Ovary (tissue), 9 donors: ENCODE results near the gene RPS6KB1. TPM values are rescaled to one million over a fixed set of nuclear protein-coding genes. Genes with fewer than 3 reads are reported as not detected.
"Not testable (repeated sequence)": the region's sequence is repeated elsewhere in the genome, so short reads cannot be mapped to it uniquely, and the experiment has no call there.

Experiments
- DNase-seq, 5 donors: peaks; one replicate each; pipeline ENCODE4 v3.0.0-alpha.2; 2019 to 2020
- H3K27ac ChIP-seq, 2 donors: fragments of 200-600 bp; one replicate each; pipeline versions ENCODE4 v1.5.1 to v1.8.0; 2019 to 2022
- H3K27me3 ChIP-seq: fragments of 200-600 bp; one replicate; pipeline ENCODE4 v1.8.0; 2022
- H3K36me3 ChIP-seq: fragments of 200-600 bp; sonication (generic); one replicate; pipeline ENCODE4 v1.5.1; 2019
- H3K4me1 ChIP-seq: one replicate; pipeline ENCODE4 v1.8.1; 2013; ENCODE audit warnings: mild to moderate bottlenecking, moderate library complexity; ENCODE audit not compliant: insufficient read depth
- H3K4me3 ChIP-seq: fragments of 200-600 bp; sonication (generic); one replicate; pipeline ENCODE4 v1.5.1; 2017
- H3K9me3 ChIP-seq, 2 donors: fragments of 200-600 bp in 1 of 2; sonication (generic) in 1 of 2; one replicate each; pipeline versions ENCODE4 v1.5.1 to v1.8.1; 2013 to 2019; ENCODE audit warnings: mild to moderate bottlenecking in 1 of 2, moderate library complexity in 1 of 2
- CTCF ChIP-seq, 3 donors: fragments of 450-650 bp in 2 of 3; fragments of 200-600 bp in 1 of 3; IDR thresholded peaks; one replicate each; pipeline versions ENCODE4 v1.5.1 to v1.8.0; 2016 to 2022; ENCODE audit warnings: antibody characterized with exemption in 3 of 3, mild to moderate bottlenecking in 1 of 3
- EP300 ChIP-seq: sonication (generic); formaldehyde crosslinking; IDR thresholded peaks from one replicate; pipeline ENCODE4 v1.6.1; 2017; ENCODE audit warnings: antibody characterized with exemption
- POLR2A ChIP-seq: fragments of 450-650 bp; IDR thresholded peaks from one replicate; pipeline ENCODE4 v1.6.1; 2017; ENCODE audit warnings: antibody characterized with exemption, mild to moderate bottlenecking, moderate library complexity
- WGBS, 3 donors: extraction: QIAGEN DNeasy Blood & Tissue Kit in 1 of 3; methylation state at CpG; one replicate each; pipeline versions ENCODE4 v1.1.5 to v1.1.7; 2013 to 2017; 5-methylcytosine and 5-hydroxymethylcytosine counted together
- intact Hi-C, 4 donors: fragments of 100-400 bp; cut with DNase I; formaldehyde crosslinking; loops; one replicate each; pipeline versions ENCODE4 v1.11.0 to v1.15.1; 2022 to 2023
- polyA plus RNA-seq, 2 donors: library from polyadenylated mRNA; stranded (reverse); fragments of 200-250 nt in 1 of 2; fragments of 350-450 nt in 1 of 2; fragmentation: Illumina TruSeq in 1 of 2; extraction: RNeasy Lipid Tissue Mini Kit (QIAGEN cat#74804) in 1 of 2; gene quantifications; one replicate each; pipeline ENCODE4 v1.2.3, GENCODE V29; 2013 to 2014
- total RNA-seq, 7 donors: library from RNA; depleted of rRNA in 2 of 7; stranded (reverse); fragments of >200 nt in 2 of 7; fragmentation: NEBNext Ultra II Directional in 3 of 7; extraction: Animal tissue kit (Norgen Biotek cat#: 25700) in 3 of 7; gene quantifications; one replicate each; pipeline versions ENCODE4 v1.1.0 to v1.2.4, GENCODE V29; 2016 to 2023
- donor health status: DM: no; HTN: no; CAD: no; lungs with moderate emphysema.
- donor health status: DM: no; HTN: no; CAD: no.
- donor health status: Bipolar disorder and iron deficiency.
- donor health status: DM: yes; HTN: yes; CAD: no.
- donor health status: DM: no; HTN: no; CAD: no.
- donor health status: DM: yes; HTN: yes; CAD: no.

Gene RPS6KB1
- total and polyA plus RNA-seq, 9 donors, result 14.8 to 46.2 (median 40.7) TPM

GRCh38 chr17:59950049-59950448 is 57.1 kb downstream of the RPS6KB1 start:
- H3K27me3 ChIP-seq, result no peaks in the 10 kb centered on the region
- H3K4me3 ChIP-seq, result no peak overlapping the region
- no peaks in the 10 kb centered on the region for H3K4me1 ChIP-seq
- intact Hi-C loops, result no loop called here
- H3K9me3 ChIP-seq, result no peaks in the 10 kb centered on the region
- no peak overlapping the region for H3K27ac ChIP-seq
- no peak for DNase-seq
- no peaks in the 10 kb centered on the region for H3K36me3 ChIP-seq
- TF ChIP-seq EP300 (no peak), CTCF (IDR thresholded peaks at IDR 0.05) (no peak), POLR2A (no peak)
- WGBS, 3 donors, result 66 to 83% (median 70%) methylated on average over 3 of the region's 3 CpGs

- Histone ChIP-seq H3K27me3 (no peaks in the 10 kb centered on the region), H3K36me3 (no peaks in the 10 kb centered on the region), H3K27ac (no peak overlapping the region), H3K4me1 (no peaks in the 10 kb centered on the region), H3K9me3 (no peaks in the 10 kb centered on the region), H3K4me3 (no peak overlapping the region)
- intact Hi-C loops, result no loop called here
- 85 to 86% (median 86%) methylated on average over 3 of the region's 3 CpGs for WGBS, 3 donors
- TF ChIP-seq CTCF (IDR thresholded peaks at IDR 0.05), result no peak
- no peak for TF ChIP-seq EP300
- TF ChIP-seq POLR2A, result no peak
- DNase-seq, result no peak
These were observed 61.9 kb downstream of the RPS6KB1 start for GRCh38 chr17:59954856-59955255.

- H3K27me3 ChIP-seq, H3K9me3 ChIP-seq, H3K27ac ChIP-seq, DNase-seq, intact Hi-C loops, H3K36me3 ChIP-seq, H3K4me3 ChIP-seq, H3K4me1 ChIP-seq: not testable (repeated sequence)
- WGBS, 3 donors, result 95 to 97% (median 96%) methylated on average over 8 of the region's 8 CpGs
These were observed 66.7 kb downstream of the RPS6KB1 start for GRCh38 chr17:59959574-59959973.

- Histone ChIP-seq H3K36me3 (no peaks in the 10 kb centered on the region), H3K27ac (no peak overlapping the region), H3K9me3 (no peaks in the 10 kb centered on the region), H3K4me1 (peaks cover 5% of the 10 kb centered on the region), H3K27me3 (no peaks in the 10 kb centered on the region), H3K4me3 (no peak overlapping the region)
- no peak for DNase-seq
- WGBS, 3 donors, result 86 to 91% (median 87%) methylated on average over 6 of the region's 6 CpGs
- TF ChIP-seq CTCF (IDR thresholded peaks at IDR 0.05) (no peak), POLR2A (no peak), EP300 (no peak)
- intact Hi-C loops, result no loop called here
These were observed 69.9 kb downstream of the RPS6KB1 start for GRCh38 chr17:59962739-59963318.

- peak overlapping the region; percentile 79 for H3K4me3 ChIP-seq
- peak in 3 of 5 donors; percentile 32 to 52 (median 34) for DNase-seq
- no peaks in the 10 kb centered on the region for H3K9me3 ChIP-seq
- H3K27ac ChIP-seq, result peak overlapping the region; percentile 89 to 91
- TF ChIP-seq CTCF (IDR thresholded peaks at IDR 0.05) (no peak), EP300 (no peak), POLR2A (no peak)
- 2 to 3% (median 3%) methylated on average over 21 of the region's 21 CpGs for WGBS, 3 donors
- intact Hi-C loops, result no loop called here
- peaks cover 5% of the 10 kb centered on the region for H3K4me1 ChIP-seq
- H3K27me3 ChIP-seq, result no peaks in the 10 kb centered on the region
- no peaks in the 10 kb centered on the region for H3K36me3 ChIP-seq
These were observed 71.0 kb downstream of the RPS6KB1 start for GRCh38 chr17:59963738-59964481.
